ENCODE measurements around the gene OR4A47. TPM values are rescaled to one million over a fixed set of nuclear protein-coding genes. Genes with fewer than 3 reads are reported as not detected.
"Not testable (repeated sequence)": the region's sequence is repeated elsewhere in the genome, so short reads cannot be mapped to it uniquely, and the experiment has no call there.

Gene OR4A47
- not detected in 2 replicates for total RNA-seq
- not detected in 2 replicates for polyA plus RNA-seq
- not detected in 2 replicates for polyA plus RNA-seq (2012)
- not detected in 2 replicates for polyA minus RNA-seq (ENCODE audit: low replicate concordance)

GRCh38 chr11:48488493-48488892 lies at the start of gene OR4A47:
TSS of gene OR4A47 (plus strand) at chr11:48488793. CDS start at chr11:48488793, 0 bp downstream.
- DNase-seq (ENCODE audit: low read depth in 2 of 2); H3K36me3 ChIP-seq (ENCODE audit: control insufficient read depth, insufficient read depth, low read length); H3K27me3 ChIP-seq (ENCODE audit: control insufficient read depth, insufficient read depth, low read length); H3K4me3 ChIP-seq (replicated peaks in 1 of 4; ENCODE audit: control extremely low read depth in 1 of 4, insufficient read depth in 1 of 4, low read depth in 3 of 4, low read length in 4 of 4); H3K27ac ChIP-seq (ENCODE audit: insufficient read depth, low read length); H3K9ac ChIP-seq (ENCODE audit: insufficient read depth, low read length); H4K20me1 ChIP-seq (ENCODE audit: control insufficient read depth, extremely low read depth, insufficient read depth, low read length); H3K4me1 ChIP-seq (ENCODE audit: control insufficient read depth, extremely low read depth, insufficient read depth, low read length); H3K9me3 ChIP-seq (ENCODE audit: control insufficient read depth, insufficient read depth, low read depth, low read length); H2AFZ ChIP-seq (ENCODE audit: low read length); H3K79me2 ChIP-seq (ENCODE audit: control insufficient read depth, insufficient read depth, low read length); H3K4me2 ChIP-seq (ENCODE audit: extremely low read depth, insufficient read depth, low read length): not testable (repeated sequence)

- H3K4me3 ChIP-seq (replicated peaks in 1 of 4; ENCODE audit: control extremely low read depth in 1 of 4, insufficient read depth in 1 of 4, low read depth in 3 of 4, low read length in 4 of 4); H3K27ac ChIP-seq (ENCODE audit: insufficient read depth, low read length): not testable (repeated sequence)
These were observed 32.7 kb upstream of the OR4A47 start for GRCh38 chr11:48455909-48456308.

GRCh38 chr11:48473966-48474365 lies 14.6 kb upstream of the OR4A47 start:
- H3K79me2 ChIP-seq (ENCODE audit: control insufficient read depth, insufficient read depth, low read length); H3K9me3 ChIP-seq (ENCODE audit: control insufficient read depth, insufficient read depth, low read depth, low read length); H3K4me2 ChIP-seq (ENCODE audit: extremely low read depth, insufficient read depth, low read length); H2AFZ ChIP-seq (ENCODE audit: low read length); H3K9ac ChIP-seq (ENCODE audit: insufficient read depth, low read length); H3K36me3 ChIP-seq (ENCODE audit: control insufficient read depth, insufficient read depth, low read length); H3K27me3 ChIP-seq (ENCODE audit: control insufficient read depth, insufficient read depth, low read length); DNase-seq (ENCODE audit: low read depth in 2 of 2); H3K4me1 ChIP-seq (ENCODE audit: control insufficient read depth, extremely low read depth, insufficient read depth, low read length); H3K27ac ChIP-seq (ENCODE audit: insufficient read depth, low read length); H3K4me3 ChIP-seq (replicated peaks in 1 of 4; ENCODE audit: control extremely low read depth in 1 of 4, insufficient read depth in 1 of 4, low read depth in 3 of 4, low read length in 4 of 4); H4K20me1 ChIP-seq (ENCODE audit: control insufficient read depth, extremely low read depth, insufficient read depth, low read length): not testable (repeated sequence)

More at GRCh38 chr11:48455909-48456308, 32.7 kb upstream of the OR4A47 start:
- H3K27me3 ChIP-seq (ENCODE audit: control insufficient read depth, insufficient read depth, low read length); H3K4me2 ChIP-seq (ENCODE audit: extremely low read depth, insufficient read depth, low read length); H3K4me1 ChIP-seq (ENCODE audit: control insufficient read depth, extremely low read depth, insufficient read depth, low read length); H2AFZ ChIP-seq (ENCODE audit: low read length); H3K9me3 ChIP-seq (ENCODE audit: control insufficient read depth, insufficient read depth, low read depth, low read length); DNase-seq (ENCODE audit: low read depth in 2 of 2); H3K79me2 ChIP-seq (ENCODE audit: control insufficient read depth, insufficient read depth, low read length); H3K36me3 ChIP-seq (ENCODE audit: control insufficient read depth, insufficient read depth, low read length); H4K20me1 ChIP-seq (ENCODE audit: control insufficient read depth, extremely low read depth, insufficient read depth, low read length); H3K9ac ChIP-seq (ENCODE audit: insufficient read depth, low read length): not testable (repeated sequence)

GRCh38 chr11:48474703-48475102 lies 13.9 kb upstream of the OR4A47 start:
- not testable (repeated sequence) for H3K4me2 ChIP-seq (ENCODE audit: extremely low read depth, insufficient read depth, low read length)

GRCh38 chr11:48506169-48506568 lies 17.6 kb downstream of the OR4A47 start:
- not testable (repeated sequence) for DNase-seq (ENCODE audit: low read depth in 2 of 2)

More at GRCh38 chr11:48474703-48475102, 13.9 kb upstream of the OR4A47 start:
- not testable (repeated sequence) for H3K27me3 ChIP-seq (ENCODE audit: control insufficient read depth, insufficient read depth, low read length); H3K79me2 ChIP-seq (ENCODE audit: control insufficient read depth, insufficient read depth, low read length); H3K9me3 ChIP-seq (ENCODE audit: control insufficient read depth, insufficient read depth, low read depth, low read length); H2AFZ ChIP-seq (ENCODE audit: low read length); DNase-seq (ENCODE audit: low read depth in 2 of 2); H3K4me1 ChIP-seq (ENCODE audit: control insufficient read depth, extremely low read depth, insufficient read depth, low read length); H3K4me3 ChIP-seq (replicated peaks in 1 of 4; ENCODE audit: control extremely low read depth in 1 of 4, insufficient read depth in 1 of 4, low read depth in 3 of 4, low read length in 4 of 4); H3K36me3 ChIP-seq (ENCODE audit: control insufficient read depth, insufficient read depth, low read length); H4K20me1 ChIP-seq (ENCODE audit: control insufficient read depth, extremely low read depth, insufficient read depth, low read length); H3K27ac ChIP-seq (ENCODE audit: insufficient read depth, low read length); H3K9ac ChIP-seq (ENCODE audit: insufficient read depth, low read length)

More at GRCh38 chr11:48506169-48506568, 17.6 kb downstream of the OR4A47 start:
- H3K9me3 ChIP-seq (ENCODE audit: control insufficient read depth, insufficient read depth, low read depth, low read length); H3K4me3 ChIP-seq (replicated peaks in 1 of 4; ENCODE audit: control extremely low read depth in 1 of 4, insufficient read depth in 1 of 4, low read depth in 3 of 4, low read length in 4 of 4); H3K4me1 ChIP-seq (ENCODE audit: control insufficient read depth, extremely low read depth, insufficient read depth, low read length); H3K4me2 ChIP-seq (ENCODE audit: extremely low read depth, insufficient read depth, low read length); H3K36me3 ChIP-seq (ENCODE audit: control insufficient read depth, insufficient read depth, low read length); H4K20me1 ChIP-seq (ENCODE audit: control insufficient read depth, extremely low read depth, insufficient read depth, low read length); H2AFZ ChIP-seq (ENCODE audit: low read length); H3K9ac ChIP-seq (ENCODE audit: insufficient read depth, low read length); H3K27me3 ChIP-seq (ENCODE audit: control insufficient read depth, insufficient read depth, low read length); H3K27ac ChIP-seq (ENCODE audit: insufficient read depth, low read length); H3K79me2 ChIP-seq (ENCODE audit: control insufficient read depth, insufficient read depth, low read length): not testable (repeated sequence)

All from fibroblast of lung (primary cell).